Activated naive CD4-positive, alpha-beta T cell treated with anti-CD3 and anti-CD28 coated beads, Interleukin-2, amount 50 U/mL, for 16 hours (primary cell): ENCODE data around the gene TSPO.
"Not testable (repeated sequence)": the region's sequence is repeated elsewhere in the genome, so short reads cannot be mapped to it uniquely, and the experiment has no call there.

ENCODE experiments used
- DNase-seq: peaks from one replicate; pipeline ENCODE4 v3.0.0-alpha.2; 2020

Gene TSPO

GRCh38 chr22:43151251-43152002 lies at the start of gene TSPO:
Gene TSPO, plus strand, starts transcription at chr22:43151559. Its CDS starts 7,680 bp downstream, at chr22:43159239.
- peak; percentile 56 for DNase-seq

- DNase-seq = not testable (repeated sequence)
Measured at GRCh38 chr22:43104056-43104625, 47.2 kb upstream of the TSPO start.

GRCh38 chr22:43104950-43105349 lies 46.4 kb upstream of the TSPO start:
- not testable (repeated sequence) for DNase-seq

- DNase-seq = no peak
Measured at GRCh38 chr22:43106302-43106701, 45.1 kb upstream of the TSPO start.

GRCh38 chr22:43109511-43109910 lies 41.8 kb upstream of the TSPO start:
- DNase-seq = no peak

- DNase-seq = no peak
Measured at GRCh38 chr22:43109921-43110443, 41.4 kb upstream of the TSPO start.

- DNase-seq = peak; percentile 40
Measured at GRCh38 chr22:43110444-43110926, 40.9 kb upstream of the TSPO start, which contains the start of gene BIK. Gene BIK, plus strand, starts transcription at chr22:43110750. Its CDS starts 13,273 bp downstream, at chr22:43124023.

- DNase-seq = peak; percentile 64
Measured at GRCh38 chr22:43110927-43111623, 40.3 kb upstream of the TSPO start.

- DNase-seq = no peak
Measured at GRCh38 chr22:43113526-43114251, 37.7 kb upstream of the TSPO start.

GRCh38 chr22:43114958-43115357 lies 36.4 kb upstream of the TSPO start:
- no peak for DNase-seq

GRCh38 chr22:43116932-43117331 lies 34.4 kb upstream of the TSPO start:
- DNase-seq = no peak

GRCh38 chr22:43118024-43118849 lies 33.1 kb upstream of the TSPO start:
- no peak for DNase-seq

GRCh38 chr22:43118953-43119458 lies 32.4 kb upstream of the TSPO start:
- no peak for DNase-seq

- no peak for DNase-seq
Measured at GRCh38 chr22:43126501-43127165, 24.7 kb upstream of the TSPO start.

- no peak for DNase-seq
Measured at GRCh38 chr22:43127166-43127908, 24.0 kb upstream of the TSPO start.

GRCh38 chr22:43128116-43128515 lies 23.2 kb upstream of the TSPO start:
- DNase-seq = no peak

GRCh38 chr22:43128928-43129424 lies 22.4 kb upstream of the TSPO start:
- DNase-seq = no peak

GRCh38 chr22:43129426-43130425 lies 21.6 kb upstream of the TSPO start:
- no peak for DNase-seq
